PC-9 (cell line): ENCODE results near the gene FOXB2.

Experiments used
- CTCF ChIP-seq: fragments of 200-600 bp; sonication (generic); conservative IDR thresholded peaks from 2 replicates; pipeline ENCODE4 v1.6.1; 2017; ENCODE audit warnings: mixed run types, antibody characterized with exemption, mild to moderate bottlenecking, moderate library complexity
- EZH2 ChIP-seq: fragments of 200-600 bp; sonication (generic); IDR thresholded peaks from 2 replicates; pipeline ENCODE4 v1.8.0; 2017; ENCODE audit warnings: antibody characterized with exemption, low read depth

- TF ChIP-seq CTCF (no peak), EZH2 (no peak)
These were observed 3.5 kb downstream of the FOXB2 start for GRCh38 chr9:77022783-77023440.
